ENCODE results near the gene UGT3A2. TPM values are rescaled to one million over a fixed set of nuclear protein-coding genes. Genes with fewer than 3 reads are reported as not detected.

UGT3A2 gene
- polyA plus RNA-seq, 4 donors: 11.2 to 18.7 (median 15.2) TPM

GRCh38 chr5:36009698-36010097 is 57.0 kb downstream of the UGT3A2 start:
- no peak for DNase-seq (ENCODE audit: low read depth in 4 of 4, low spot score in 3 of 4)

- no peak for DNase-seq (ENCODE audit: low read depth in 4 of 4, low spot score in 3 of 4)
Measured at GRCh38 chr5:36007366-36007765, 59.3 kb downstream of the UGT3A2 start.

- DNase-seq (ENCODE audit: low read depth in 4 of 4, low spot score in 3 of 4): no peak
Measured at GRCh38 chr5:36006163-36006562, 60.5 kb downstream of the UGT3A2 start.

- no peak for DNase-seq (ENCODE audit: low read depth in 4 of 4, low spot score in 3 of 4)
Measured at GRCh38 chr5:36001032-36001431, 65.7 kb downstream of the UGT3A2 start.

- DNase-seq (ENCODE audit: low read depth in 4 of 4, low spot score in 3 of 4): no peak
Measured at GRCh38 chr5:35999547-35999946, 67.1 kb downstream of the UGT3A2 start.

- no peak for DNase-seq (ENCODE audit: low read depth in 4 of 4, low spot score in 3 of 4)
Measured at GRCh38 chr5:35996076-35996475, 70.6 kb downstream of the UGT3A2 start.

GRCh38 chr5:35990941-35991611 is 75.6 kb downstream of the UGT3A2 start, which contains the start of gene UGT3A1:
Gene UGT3A1, minus strand, starts transcription at chr5:35991390. Its CDS starts 150 bp downstream, at chr5:35991240.
- DNase-seq (ENCODE audit: low read depth in 4 of 4, low spot score in 3 of 4): peak; percentile 34 to 62 (median 58)

GRCh38 chr5:35990520-35990919 is 76.2 kb downstream of the UGT3A2 start:
- peak in 1 of 4 donors; percentile 2 for DNase-seq (ENCODE audit: low read depth in 4 of 4, low spot score in 3 of 4)

GRCh38 chr5:35988529-35988928 is 78.2 kb downstream of the UGT3A2 start:
- no peak for DNase-seq (ENCODE audit: low read depth in 4 of 4, low spot score in 3 of 4)

- DNase-seq (ENCODE audit: low read depth in 4 of 4, low spot score in 3 of 4): no peak
Measured at GRCh38 chr5:35987776-35988175, 78.9 kb downstream of the UGT3A2 start.

Other genes starting within 250 kb of the UGT3A2 start
- 1 to 10 TPM in 1 of 4 donors, under 1 TPM in 3; 0.69 to 1.3 (median 0.93) TPM for gene IL7R, start 210.0 kb downstream of the UGT3A2 start, polyA plus RNA-seq (ENCODE audit: insufficient read length in 4 of 4)
- gene CAPSL, start 128.3 kb downstream of the UGT3A2 start, polyA plus RNA-seq (ENCODE audit: insufficient read length in 4 of 4): 1 to 10 TPM; 5.3 to 7.4 (median 6.6) TPM
- 100 to 1,000 TPM in 3 of 4 donors, 10 to 100 TPM in 1; 84.7 to 141 (median 125) TPM for gene UGT3A1, start 75.5 kb downstream of the UGT3A2 start, polyA plus RNA-seq (ENCODE audit: insufficient read length in 4 of 4)
- 10 to 100 TPM; 18.4 to 23.3 (median 20.2) TPM for gene LMBRD2, start 85.0 kb upstream of the UGT3A2 start, polyA plus RNA-seq (ENCODE audit: insufficient read length in 4 of 4)
- gene SKP2, start 85.2 kb upstream of the UGT3A2 start, polyA plus RNA-seq (ENCODE audit: insufficient read length in 4 of 4): 10 to 100 TPM; 42.6 to 46.3 (median 44.3) TPM
- gene NADK2, start 175.0 kb upstream of the UGT3A2 start, polyA plus RNA-seq (ENCODE audit: insufficient read length in 4 of 4): 10 to 100 TPM; 44.6 to 60.8 (median 51.9) TPM
- 10 to 100 TPM in 1 of 4 donors, 1 to 10 TPM in 3; 6.8 to 10.7 (median 8.5) TPM for gene RANBP3L, start 235.0 kb upstream of the UGT3A2 start, polyA plus RNA-seq (ENCODE audit: insufficient read length in 4 of 4)